Subcutaneous adipose tissue (tissue), 4 donors: ENCODE measurements around the gene HS3ST4. TPM values are rescaled to one million over a fixed set of nuclear protein-coding genes. Genes with fewer than 3 reads are reported as not detected.

ENCODE experiments used
- total RNA-seq, 4 donors: library from RNA; depleted of rRNA; stranded (reverse); fragments of >200 nt; gene quantifications; one replicate each; pipeline ENCODE4 v1.1.0, GENCODE V29; 2016
- TF ChIP-seq, protein P1 (sequence below): fragments of 450-650 bp; IDR thresholded peaks from one replicate; pipeline ENCODE4 v1.5.1; 2016; ENCODE audit warnings: low read depth, mild to moderate bottlenecking, control low read depth, antibody characterized with exemption, moderate library complexity

The HS3ST4 gene
- total RNA-seq, 4 donors from 2014 or later: not detected

DNA sequence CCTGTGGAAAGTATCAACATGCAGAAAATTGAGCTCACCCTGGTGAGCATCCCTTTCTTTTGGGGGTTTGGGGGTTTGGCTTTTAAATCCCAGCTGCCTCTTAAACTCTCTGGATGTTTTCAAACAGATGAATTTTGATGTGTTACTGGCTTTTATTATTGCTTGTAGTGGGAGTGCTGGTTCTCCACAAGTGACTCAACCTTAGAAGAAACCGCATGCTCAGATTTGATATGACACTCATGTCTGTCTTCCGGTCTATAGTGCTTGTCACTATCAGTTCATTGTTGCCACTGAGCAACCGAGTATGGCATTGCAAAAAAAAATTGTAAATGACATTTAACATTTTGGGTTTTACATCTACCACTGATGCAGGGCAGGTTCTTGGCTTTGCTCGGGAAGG lies 104.5 kb downstream of the HS3ST4 start:
- TF ChIP-seq, protein P1, sequence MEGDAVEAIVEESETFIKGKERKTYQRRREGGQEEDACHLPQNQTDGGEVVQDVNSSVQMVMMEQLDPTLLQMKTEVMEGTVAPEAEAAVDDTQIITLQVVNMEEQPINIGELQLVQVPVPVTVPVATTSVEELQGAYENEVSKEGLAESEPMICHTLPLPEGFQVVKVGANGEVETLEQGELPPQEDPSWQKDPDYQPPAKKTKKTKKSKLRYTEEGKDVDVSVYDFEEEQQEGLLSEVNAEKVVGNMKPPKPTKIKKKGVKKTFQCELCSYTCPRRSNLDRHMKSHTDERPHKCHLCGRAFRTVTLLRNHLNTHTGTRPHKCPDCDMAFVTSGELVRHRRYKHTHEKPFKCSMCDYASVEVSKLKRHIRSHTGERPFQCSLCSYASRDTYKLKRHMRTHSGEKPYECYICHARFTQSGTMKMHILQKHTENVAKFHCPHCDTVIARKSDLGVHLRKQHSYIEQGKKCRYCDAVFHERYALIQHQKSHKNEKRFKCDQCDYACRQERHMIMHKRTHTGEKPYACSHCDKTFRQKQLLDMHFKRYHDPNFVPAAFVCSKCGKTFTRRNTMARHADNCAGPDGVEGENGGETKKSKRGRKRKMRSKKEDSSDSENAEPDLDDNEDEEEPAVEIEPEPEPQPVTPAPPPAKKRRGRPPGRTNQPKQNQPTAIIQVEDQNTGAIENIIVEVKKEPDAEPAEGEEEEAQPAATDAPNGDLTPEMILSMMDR: no peak

DNA sequence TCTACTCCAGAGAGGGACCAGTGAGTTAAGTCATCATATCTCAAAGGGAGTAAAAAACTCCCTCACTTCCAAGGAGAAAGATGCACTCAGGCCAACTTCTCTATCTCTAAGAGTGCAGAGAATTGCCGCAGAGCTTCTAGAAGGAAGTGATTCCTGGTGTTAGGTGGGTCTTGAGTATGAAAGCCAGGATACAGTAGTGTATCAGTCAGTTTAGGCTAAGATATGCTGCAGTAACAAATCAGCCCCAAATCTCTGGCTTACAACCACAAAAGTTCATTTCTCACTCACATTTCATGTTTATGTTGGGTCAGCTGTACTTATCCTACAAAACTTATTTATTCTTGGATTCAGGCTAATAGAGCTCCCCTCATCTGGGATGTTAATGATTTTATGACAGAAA lies 106.3 kb downstream of the HS3ST4 start:
- TF ChIP-seq, protein P1: no peak

DNA sequence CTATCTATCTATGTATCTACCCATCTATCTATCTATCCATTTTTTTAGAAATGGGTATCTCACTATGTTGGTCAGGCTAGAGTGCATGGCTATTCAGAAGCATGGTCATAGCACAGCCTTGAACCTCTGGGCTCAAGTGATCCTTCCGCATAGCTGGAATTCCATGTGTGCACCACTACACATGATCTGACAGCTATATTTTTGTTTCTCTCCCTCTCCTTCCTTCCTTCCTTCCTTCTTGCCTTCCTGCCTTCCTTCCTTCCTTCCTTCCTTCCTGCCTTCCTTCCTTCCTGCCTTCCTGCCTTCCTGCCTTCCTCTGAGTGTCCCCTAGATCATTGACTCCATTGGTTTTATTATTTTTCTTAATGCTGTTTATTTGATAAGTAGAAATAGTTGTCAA lies 108.1 kb downstream of the HS3ST4 start:
- TF ChIP-seq, protein P1: no peak

DNA sequence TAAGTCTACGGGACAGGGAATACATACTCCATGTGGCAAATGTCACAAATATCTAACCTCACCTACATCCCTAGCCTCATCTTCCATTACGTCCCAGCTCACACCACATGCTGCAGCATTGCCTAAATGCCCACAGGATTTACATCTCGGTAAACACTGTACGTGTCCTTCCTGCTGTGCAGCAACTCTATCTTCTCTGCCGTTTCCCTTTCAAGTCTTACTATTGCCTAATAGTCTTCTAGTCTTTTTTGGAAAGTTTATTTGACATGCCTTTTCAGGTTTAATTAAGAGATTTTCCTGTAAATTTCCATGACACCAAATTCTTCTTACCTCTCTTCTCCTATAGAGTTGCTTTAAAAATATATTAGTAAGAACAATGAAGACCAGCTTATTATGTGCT lies 120.5 kb downstream of the HS3ST4 start:
- TF ChIP-seq, protein P1: no peak

DNA sequence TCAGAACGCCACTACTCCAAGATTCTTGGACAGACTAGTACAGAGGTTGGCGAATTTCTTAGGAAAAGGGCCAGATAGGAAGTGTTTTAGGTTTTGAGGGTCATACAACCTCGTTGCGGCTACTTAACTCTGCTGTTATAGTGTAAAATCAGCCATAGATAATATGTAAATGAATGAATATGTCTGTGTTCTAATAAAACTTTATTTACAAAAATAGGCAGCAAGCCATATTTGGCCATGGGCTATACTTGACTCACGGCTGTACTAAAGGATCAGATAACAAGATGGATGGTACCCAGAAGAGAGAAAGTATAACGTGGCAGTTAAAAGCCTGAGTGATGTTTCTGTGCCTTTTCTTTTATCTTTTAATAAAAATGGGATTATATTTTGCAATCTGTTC lies 125.5 kb downstream of the HS3ST4 start:
- TF ChIP-seq, protein P1: no peak

DNA sequence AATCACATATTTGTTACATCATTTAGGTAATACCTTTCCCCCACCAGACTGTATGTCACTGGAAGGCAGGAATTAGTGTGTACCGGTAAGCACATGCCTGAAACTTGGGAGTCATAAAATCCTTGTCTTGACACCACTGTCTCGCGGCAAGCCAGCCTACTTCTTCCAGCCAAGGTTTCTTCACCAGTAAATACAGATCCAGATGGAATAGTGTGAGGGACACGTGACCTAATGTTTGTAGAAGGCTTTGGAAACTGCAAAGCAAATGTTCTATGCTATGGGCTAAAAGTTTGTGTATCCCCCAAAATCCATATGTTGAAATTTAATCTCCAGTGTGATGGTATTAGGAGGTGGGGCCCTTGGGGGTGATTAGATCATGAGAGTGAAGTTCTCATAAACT lies 126.1 kb downstream of the HS3ST4 start:
- TF ChIP-seq, protein P1: no peak

DNA sequence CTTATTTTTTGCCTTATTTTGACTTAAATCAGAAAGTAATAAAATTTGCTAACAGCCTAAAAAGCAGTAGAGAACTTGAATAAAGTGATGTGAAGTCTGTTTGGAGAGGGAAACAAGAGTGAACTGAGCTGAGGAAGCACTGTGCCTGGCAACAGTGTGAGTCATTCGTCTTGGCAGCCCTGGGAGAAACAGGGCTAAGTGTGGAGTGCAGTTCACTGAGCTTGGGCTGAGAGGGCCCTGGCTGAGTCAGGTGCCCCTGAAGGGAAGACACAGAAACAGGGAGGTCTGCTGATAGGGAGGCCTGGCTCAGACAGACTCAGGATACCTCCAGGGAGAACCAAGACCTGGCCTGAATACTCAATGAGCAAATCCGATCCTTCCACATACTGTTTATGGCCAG lies 132.1 kb downstream of the HS3ST4 start:
- TF ChIP-seq, protein P1: no peak
